KBM-7 (cell line): Measurements from ENCODE around the gene ZNF765.
"Not testable (repeated sequence)": the region's sequence is repeated elsewhere in the genome, so short reads cannot be mapped to it uniquely, and the experiment has no call there.

Source experiments
- DNase-seq: peaks from one replicate; pipeline ENCODE4 v3.0.0-alpha.2; 2015
- in situ Hi-C: fragments of 300-500 bp; cut with MboI; formaldehyde crosslinking; loops from 2 replicates; pipeline ENCODE4 v1.14.3; 2020; ENCODE audit warnings: low sequenced_read_pairs, low pct_unique_long_range_greater_than_20kb, mixed read lengths

The ZNF765 gene

DNA sequence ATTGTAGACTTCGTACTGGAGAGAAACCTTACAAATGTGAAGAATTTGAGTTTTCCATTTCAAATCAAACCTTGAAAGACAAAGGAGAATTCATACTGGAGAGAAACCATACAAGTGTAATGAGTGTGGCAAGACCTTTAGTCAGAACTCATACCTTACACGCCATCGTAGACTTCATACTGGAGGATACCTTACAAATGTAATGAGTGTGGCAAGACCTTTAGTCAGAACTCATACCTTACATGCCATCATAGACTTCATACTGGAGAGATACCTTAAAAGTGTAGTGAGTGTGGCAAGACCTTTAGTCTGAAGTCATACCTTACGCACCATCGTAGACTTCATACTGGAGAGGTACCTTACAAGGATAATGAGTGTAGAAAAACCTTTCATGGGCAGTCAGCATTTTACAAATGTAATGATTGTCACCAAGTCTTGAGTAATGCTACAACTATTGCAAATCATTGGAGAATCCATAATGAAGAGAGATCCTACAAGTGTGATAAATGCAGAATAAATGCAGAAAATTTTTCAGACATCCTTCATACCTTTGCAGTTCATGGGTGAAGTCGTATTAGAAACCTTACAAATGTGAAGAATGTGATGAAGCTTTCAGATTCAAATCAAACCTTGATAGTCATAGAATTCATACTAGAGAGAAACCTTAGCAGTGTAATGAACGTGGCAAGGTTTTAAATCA, 14.7 kb downstream of the ZNF765 start:
- no peak for DNase-seq
- in situ Hi-C loops, result no loop called here

DNA sequence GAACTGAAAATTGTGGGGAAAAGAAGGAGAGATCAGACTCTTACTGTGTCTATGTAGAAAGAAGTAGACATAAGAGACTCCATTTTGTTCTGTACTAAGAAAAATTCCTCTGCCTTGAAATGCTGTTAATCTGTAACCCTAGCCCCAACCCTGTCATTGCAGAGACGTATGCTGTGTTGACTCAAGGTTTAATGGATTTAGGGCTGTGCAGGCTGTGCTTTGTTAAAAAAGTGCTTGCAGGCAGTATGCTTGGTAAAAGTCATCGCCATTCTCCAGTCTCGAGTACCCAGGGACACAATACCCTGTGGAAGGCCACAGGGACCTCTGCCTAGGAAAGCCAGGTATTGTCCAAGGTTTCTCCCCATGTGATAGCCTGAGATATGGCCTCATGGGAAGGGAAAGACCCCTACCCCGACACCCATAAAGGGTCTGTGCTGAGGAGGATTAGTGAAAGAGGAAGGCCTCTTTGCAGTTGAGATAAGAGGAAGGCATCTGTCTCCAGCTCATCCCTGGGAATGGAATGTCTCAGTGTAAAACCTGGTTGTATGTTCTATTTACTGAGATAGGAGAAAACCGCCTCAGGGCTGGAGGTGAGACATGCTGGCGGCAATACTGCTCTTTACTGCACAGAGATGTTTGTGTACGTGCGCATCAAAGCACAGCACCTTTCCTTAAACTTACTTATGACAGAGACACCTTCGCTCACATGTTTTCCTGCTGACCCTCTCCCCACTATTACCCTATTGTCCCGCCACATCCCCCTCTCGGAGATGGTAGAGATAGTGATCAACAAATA, 25.8 kb downstream of the ZNF765 start:
- DNase-seq, in situ Hi-C loops: not testable (repeated sequence)

DNA sequence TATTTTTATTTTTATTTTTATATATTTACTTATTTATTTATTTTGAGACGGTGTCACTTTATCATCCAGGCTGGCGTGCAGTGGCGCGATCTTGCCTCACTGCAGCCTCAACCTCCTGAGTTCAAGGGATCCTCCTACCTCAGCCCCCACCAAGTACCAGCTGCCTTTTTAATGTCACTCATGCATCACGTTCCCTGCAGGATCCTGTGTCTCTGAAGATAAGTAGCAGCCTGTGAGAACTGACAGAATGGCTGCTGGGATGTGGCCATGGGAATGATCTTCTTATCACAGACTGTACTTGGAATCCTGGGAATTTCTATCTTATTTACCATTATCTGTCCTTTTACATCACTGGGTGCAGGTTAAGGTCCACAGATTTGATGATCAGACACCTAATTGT, 27.6 kb downstream of the ZNF765 start:
- in situ Hi-C loops, result no loop called here
- DNase-seq, result no peak

DNA sequence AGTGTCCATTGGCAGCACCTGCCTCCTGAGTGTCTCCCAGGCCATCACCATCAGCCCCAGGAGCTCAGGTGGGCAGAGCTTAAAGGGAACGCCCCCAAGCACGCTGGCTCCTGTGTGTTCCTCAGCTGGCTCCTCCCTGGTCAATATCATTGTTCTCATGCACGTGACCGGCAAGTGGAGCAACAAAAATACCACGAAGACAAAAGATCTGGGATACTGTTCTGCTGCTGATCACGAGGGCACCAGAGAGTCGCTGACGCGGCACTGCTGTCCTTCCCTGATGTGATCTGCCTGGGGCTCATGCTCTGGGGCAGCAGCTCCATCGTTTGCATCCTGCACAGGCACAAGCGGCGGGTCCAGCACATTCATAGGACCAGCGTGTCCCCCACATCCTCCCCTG, 28.1 kb downstream of the ZNF765 start:
- in situ Hi-C loops, DNase-seq: not testable (repeated sequence)

DNA sequence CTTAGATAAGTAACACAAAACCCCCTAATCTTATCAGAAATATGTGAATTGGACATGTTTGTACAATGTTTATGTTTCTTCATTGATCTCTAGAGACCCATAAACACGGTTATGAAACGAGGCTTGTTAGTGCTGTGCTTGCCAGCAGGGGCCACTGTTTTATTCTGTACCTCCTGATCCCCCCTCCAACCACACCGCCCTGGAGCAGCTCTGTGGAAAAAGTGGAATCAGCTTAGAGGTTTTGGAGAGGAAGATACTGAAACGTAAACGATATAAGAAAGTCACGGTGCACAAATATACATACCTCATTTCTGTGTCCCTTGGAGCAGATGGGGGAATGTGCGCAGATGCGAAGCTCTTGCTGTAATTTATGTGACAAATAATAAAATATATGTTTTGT, 28.7 kb downstream of the ZNF765 start:
- DNase-seq, in situ Hi-C loops: not testable (repeated sequence)

DNA sequence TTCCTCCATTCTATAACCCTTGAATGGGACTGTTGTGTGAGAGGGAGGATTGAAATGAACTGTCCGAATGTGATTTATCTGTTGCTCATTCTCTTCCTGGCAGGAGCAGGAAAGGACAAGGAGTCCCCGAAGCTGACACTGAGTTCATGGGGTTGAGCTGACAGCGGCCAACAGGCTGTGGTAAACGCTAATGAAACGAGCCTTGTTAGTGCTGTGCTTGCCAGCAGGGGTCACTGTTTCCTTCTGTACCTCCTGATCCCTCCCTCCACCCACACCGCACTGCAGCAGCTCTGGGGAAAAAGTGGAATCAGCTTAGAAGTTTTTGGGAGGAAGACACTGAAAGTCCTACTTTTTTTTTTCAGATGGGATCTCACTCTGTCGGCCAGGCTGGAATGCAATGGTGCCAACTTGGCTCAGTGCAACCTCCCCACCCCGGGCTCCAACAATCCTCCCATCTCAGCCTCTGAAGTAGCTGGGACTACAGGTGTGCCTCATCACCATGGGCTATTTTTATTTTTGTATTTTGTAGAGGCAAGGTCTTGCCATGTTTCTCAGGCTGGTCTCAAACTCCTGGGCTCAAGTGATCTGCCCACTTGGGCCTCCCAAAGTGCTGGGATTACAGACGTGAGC, 30.1 kb downstream of the ZNF765 start:
- DNase-seq, result peak; percentile 72
- in situ Hi-C loops, result no loop called here

DNA sequence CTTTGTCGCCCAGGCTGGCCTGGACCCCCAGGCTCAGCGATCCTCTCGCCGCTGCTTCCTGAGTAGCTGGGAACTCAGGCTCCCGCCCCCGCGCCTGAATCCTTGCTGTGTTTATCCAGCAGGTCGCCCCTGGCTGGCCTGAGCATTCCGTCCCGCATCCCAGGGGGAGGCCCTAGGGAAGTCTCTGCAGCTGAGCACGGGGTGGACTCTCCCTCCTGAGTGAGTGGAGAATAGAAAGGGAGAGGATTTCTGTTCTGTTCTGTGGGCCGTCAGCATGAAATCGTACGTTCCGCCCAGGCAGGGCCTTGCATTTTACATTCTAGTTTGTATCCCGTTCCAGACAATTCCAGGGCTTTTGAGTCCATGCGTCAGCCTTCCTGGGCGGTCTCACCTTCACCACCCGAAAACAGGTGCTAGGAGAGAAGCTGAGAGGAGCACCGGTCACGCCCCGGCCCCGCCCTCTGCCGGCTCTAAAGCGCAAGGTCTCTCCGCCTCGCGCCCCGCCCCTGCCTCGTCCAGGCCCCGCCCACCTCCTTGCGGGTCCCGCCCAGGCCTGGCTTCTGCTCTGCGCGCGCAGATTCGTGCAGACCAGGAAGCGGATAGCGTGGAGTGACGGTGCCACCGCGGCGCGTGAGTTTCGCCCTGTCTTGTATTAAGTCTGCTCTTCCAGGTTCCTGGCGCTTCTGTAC, 36.6 kb downstream of the ZNF765 start, which contains the start of gene ZNF761:
Gene ZNF761, plus strand, starts transcription at position 586 of the 689 bp plus-strand sequence. CDS start 15,285 bp downstream, outside the sequence.
- in situ Hi-C loops, result no loop called here
- peak; percentile 87 for DNase-seq

DNA sequence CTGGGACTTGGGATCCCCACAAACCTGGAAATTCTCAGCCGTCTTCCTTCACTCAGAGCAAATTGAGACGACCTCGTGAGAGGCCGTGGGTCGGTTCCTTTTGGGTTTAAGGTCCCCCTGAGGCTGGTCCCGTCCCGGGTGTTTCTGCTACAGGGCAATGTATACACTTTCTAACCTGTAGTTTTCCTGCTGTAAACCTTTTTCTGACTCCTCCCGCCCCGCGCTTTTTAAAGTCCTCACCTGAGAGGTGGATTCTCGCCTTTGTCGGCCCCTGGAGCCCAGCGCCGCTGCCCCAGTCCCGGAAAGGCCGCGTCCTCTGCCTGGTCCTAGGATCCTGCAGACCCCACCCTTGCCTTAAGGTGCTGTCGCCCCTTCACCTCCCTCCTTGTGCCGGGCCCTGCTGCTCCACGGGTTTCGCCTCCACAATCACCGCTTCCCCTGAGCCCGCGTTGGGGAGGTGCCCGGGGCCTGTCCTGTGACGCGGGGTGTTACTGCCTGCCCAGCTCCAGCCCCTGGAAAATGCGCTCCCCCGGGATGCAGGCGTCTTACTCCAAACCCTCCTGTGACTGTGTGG, 37.2 kb downstream of the ZNF765 start:
- DNase-seq, result peak; percentile 28
- in situ Hi-C loops, result no loop called here

DNA sequence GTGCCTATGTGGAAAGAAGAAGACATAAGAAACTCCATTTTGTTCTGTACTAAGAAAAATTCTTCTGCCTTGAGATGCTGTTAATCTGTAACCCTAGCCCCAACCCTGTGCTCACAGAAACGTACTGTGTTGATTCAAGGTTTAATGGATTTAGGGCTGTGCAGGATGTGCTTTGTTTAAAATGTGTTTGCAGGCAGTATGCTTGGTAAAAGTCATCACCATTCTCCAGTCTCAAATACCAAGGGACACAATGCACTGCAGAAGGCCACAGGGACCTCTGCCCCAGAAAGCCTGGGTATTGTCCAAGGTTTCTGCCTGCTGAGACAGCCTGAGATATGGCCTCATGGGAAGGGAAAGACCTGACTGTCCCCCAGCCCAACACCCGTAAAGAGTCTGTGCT, 48.9 kb downstream of the ZNF765 start:
- in situ Hi-C loops, DNase-seq: not testable (repeated sequence)

DNA sequence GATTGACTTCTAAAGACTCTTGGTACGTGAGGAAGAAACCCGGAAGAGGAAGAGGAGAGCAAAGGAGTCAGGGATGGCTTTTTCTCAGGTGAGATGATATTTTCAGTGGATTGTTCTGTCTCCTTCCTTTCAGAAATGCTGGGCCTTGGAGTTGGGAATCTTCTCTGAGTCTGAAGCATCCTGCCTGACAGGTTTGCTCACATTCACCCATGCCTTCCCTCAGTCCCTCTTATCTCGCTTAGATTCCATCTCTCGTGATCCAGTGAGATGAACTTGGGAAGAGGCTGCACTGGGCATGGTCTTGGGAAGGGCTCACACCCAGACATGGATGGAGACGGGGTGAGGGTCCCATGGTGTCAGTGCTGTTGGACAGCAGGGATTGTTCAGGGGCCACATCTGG, 52.2 kb downstream of the ZNF765 start:
- in situ Hi-C loops, DNase-seq: not testable (repeated sequence)

DNA sequence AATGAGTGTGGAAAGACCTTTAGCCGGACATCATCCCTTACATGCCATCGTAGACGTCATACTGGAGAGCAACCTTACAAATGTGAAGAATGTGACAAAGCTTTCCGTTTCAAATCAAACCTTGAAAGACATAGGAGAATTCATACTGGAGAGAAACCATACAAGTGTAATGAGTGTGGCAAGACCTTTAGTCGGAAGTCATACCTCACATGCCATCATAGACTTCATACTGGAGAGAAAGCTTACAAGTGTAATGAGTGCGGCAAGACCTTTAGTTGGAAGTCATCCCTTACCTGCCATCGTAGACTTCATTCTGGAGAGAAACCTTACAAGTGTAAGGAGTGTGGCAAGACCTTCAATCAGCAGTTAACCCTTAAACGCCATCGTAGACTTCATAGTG, 60.9 kb downstream of the ZNF765 start:
- in situ Hi-C loops, result no loop called here
- no peak for DNase-seq

DNA sequence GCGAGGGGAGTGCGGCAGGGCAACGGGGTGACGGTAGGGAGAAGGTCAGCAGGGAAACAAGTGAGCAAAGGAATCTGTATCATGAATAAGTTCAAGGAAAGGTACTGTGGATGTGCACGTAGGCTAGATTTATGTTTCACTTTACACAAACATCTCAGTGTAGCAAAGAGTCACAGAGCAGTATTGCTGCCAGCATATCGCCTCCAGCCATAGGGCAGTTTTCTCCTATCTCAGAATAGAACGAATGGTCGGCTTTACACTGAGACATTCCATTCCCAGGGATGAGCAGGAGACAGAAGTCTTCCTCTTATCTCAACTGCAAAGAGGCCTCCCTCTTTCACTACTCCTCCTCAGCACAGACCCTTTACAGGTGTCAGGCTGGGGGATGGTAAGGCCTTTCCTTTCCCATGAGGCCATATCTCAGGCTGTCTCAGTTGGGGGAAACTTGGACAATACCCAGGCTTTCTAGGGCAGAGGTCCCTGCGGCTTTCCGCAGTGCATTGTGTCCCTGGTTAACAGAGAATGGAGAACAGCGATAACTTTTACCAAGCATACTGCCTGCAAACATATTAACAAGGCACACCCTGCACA, 65.3 kb downstream of the ZNF765 start:
- in situ Hi-C loops, DNase-seq: not testable (repeated sequence)

DNA sequence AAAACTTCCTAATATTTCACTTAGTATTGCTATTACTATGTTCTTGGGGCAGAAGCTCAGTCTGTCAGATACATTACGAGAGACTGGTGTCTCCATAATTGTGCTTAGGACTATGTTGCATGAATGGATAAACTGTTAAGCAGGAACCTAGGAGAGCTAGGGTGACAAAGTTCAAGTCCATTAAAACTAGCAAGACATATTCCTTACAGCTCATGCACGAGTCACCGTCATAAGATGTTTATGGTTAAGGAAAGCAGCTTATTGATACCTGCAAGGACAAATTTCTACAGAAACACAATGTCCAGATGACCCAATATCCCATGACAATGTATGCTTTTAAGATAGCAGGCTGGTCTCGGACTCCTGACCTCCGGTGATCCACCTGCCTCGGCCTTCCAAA, 66.9 kb downstream of the ZNF765 start:
- no peak for DNase-seq
- in situ Hi-C loops, result no loop called here

DNA sequence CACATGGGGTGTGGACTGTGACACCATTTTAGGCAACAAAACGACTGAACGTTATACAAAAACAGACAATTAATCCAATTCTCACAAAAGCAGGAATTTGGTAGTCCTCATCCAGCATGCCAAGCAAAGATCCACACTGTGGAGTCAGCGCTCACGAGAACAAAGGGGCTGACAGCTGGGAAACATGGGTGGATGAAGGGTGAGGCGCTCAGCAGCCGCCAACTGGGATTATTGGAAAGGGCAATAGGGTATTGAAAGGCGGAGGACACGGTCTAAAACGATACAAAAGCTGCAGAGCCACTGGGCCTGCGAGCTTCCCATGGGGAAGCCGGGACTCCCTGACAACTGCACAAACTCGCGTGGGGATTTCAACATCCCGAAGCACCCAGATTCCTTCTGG, 67.9 kb downstream of the ZNF765 start:
- no peak for DNase-seq
- in situ Hi-C loops, result no loop called here

DNA sequence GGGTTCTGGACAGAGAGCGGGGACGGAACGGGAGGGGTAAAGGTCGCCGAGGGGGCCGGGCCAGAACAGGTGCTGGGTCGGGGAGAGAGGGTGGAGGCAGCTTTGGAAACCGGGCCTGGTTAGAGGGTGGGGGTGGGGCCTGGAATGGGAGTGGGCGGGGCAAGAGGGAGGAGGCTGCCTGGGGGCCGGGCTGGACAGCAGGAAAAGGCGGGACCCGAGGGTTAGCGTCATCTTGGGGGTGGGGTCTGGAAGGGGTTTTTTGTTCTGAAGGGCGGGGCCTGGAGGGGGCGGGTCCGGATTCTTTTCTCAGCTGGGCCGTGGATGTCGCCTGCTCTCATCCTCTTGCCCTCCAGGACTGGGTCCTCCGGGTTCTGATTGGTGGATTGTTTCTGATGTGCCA, 68.3 kb downstream of the ZNF765 start:
- in situ Hi-C loops, result no loop called here
- DNase-seq, result no peak

DNA sequence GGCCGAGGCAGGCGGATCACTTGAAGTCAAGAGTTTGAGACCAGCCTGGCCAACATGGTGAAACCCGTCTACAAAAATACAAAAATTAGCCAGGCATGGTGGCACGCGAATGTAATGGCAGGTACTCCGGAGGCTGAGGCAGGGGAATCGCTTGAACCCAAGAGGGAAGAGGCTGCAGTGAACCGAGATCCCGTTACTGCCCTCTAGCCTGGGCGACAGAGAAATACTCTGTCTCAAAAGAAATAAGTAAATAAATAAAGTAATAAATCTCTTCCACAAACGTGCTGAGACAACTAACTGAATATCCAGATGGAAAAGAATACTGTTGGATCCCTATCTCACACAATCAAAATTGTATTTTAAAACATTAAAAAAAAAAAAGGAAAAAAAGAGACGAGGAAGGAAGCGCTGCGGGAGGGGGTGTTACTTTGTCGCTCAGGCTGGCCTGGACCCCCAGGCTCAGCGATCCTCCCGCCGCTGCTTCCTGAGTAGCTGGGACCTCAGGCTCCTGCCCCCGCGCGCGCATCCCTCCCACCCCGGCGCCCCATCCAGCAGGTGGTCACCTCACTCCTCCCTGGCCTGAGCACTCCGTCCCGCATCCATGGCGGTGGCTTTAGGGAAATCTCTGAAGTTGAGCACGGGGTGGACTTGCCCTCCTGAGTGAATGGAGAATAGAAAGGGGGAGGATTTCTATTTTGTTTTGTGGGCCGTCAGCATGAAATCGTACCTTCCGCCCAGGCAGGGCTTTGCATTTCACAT, 72.0 kb downstream of the ZNF765 start:
- in situ Hi-C loops, result no loop called here
- DNase-seq, result no peak

DNA sequence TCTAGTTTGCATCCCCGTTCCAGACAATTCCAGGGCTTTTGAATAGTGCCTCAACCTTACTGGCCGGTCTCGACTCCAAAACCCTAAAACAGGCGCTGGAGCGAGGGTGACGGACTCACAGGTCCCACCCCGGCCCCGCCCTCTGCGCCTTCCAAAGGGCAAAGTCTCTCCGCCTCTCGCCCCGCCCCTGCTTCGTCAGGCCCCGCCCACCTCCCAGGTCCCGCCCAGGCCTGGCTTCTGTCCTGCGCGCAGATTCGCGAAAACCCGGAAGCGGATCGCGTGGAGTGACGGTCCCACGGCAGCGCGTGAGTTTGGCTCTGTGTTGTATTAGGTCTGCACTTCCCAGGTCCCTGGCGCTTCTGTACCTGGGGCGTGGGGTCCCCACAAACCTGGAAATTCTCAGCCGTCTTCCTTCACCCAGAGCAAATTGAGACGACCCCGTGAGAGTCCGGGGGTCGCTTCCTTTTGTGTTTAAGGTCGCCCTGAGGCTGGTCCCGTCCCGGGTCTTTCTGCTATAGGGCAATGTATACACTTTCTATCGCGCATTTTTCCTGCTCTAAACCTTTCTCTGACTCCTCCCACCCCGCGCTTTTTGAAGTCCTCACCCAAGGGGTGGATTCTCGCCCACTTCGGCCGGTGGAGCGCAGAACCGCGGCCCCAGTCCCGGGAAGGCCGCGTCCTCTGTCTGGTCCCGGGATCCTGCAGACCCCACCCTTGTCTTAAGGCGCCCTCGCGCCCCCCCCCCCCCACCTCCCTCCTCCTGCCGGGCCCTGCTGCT, 72.7 kb downstream of the ZNF765 start, which contains the start of gene ZNF813:
Gene ZNF813, plus strand, starts transcription at position 249 of the 778 bp plus-strand sequence. CDS start 16,090 bp downstream, outside the sequence.
- in situ Hi-C loops, result no loop called here
- DNase-seq, result peak; percentile 84
